Kidney (tissue), 14 donors: ENCODE results near the gene TMEM181. TPM values are rescaled to one million over a fixed set of nuclear protein-coding genes. Genes with fewer than 3 reads are reported as not detected.

ENCODE experiments used
- DNase-seq, 5 donors: peaks; one replicate each; pipeline ENCODE4 v3.0.0-alpha.2; 2013 to 2020
- FAIRE-seq: peaks from 2 replicates; lab custom pipeline; 2012; peaks lifted over from hg19 to GRCh38; lab: Jason Lieb, UNC
- H3K27ac ChIP-seq, 2 donors: one replicate each; pipeline ENCODE4 v1.7.0; 2013; ENCODE audit warnings: low read depth in 2 of 2, low read length in 2 of 2, inconsistent platforms in 1 of 2
- H3K27me3 ChIP-seq: one replicate; pipeline ENCODE4 v1.7.1; 2013; ENCODE audit warnings: low read length, inconsistent platforms; ENCODE audit not compliant: control insufficient read depth, insufficient read depth
- H3K36me3 ChIP-seq, 3 donors: one replicate each; pipeline versions ENCODE4 v1.7.0 to v1.7.1; 2013; ENCODE audit warnings: low read length in 3 of 3, control low read depth in 1 of 3, inconsistent platforms in 1 of 3; ENCODE audit not compliant: insufficient read depth in 3 of 3, control insufficient read depth in 2 of 3
- H3K4me1 ChIP-seq, 3 donors: one replicate each; pipeline versions ENCODE4 v1.7.0 to v1.7.1; 2013; ENCODE audit warnings: low read length in 3 of 3, inconsistent platforms in 1 of 3, low read depth in 1 of 3; ENCODE audit not compliant: control insufficient read depth in 2 of 3, insufficient read depth in 2 of 3
- H3K4me3 ChIP-seq, 3 donors: one replicate each; pipeline versions ENCODE4 v1.7.0 to v1.8.1; 2013; ENCODE audit warnings: low read length in 3 of 3, control low read depth in 1 of 3, inconsistent platforms in 1 of 3
- H3K9ac ChIP-seq, 3 donors: one replicate each; pipeline versions ENCODE4 v1.7.0 to v1.7.1; 2013; ENCODE audit warnings: low read length in 3 of 3, control low read depth in 1 of 3, inconsistent platforms in 1 of 3
- H3K9me3 ChIP-seq, 3 donors: one replicate each; pipeline versions ENCODE4 v1.7.0 to v1.7.1; 2013; ENCODE audit warnings: low read length in 3 of 3, control low read depth in 1 of 3, inconsistent platforms in 1 of 3; ENCODE audit not compliant: control insufficient read depth in 2 of 3, insufficient read depth in 1 of 3
- intact Hi-C: fragments of 100-400 bp; cut with DNase I; formaldehyde crosslinking; loops from one replicate; pipeline ENCODE4 v1.11.1; 2022
- polyA plus RNA-seq: library from polyadenylated mRNA; stranded (reverse); fragments of 350-450 nt; fragmentation: Illumina TruSeq; extraction: RNeasy Lipid Tissue Mini Kit (QIAGEN cat#74804); gene quantifications from one replicate; pipeline ENCODE4 v1.2.3, GENCODE V29; 2014; ENCODE audit warnings: low read depth, low replicate concordance; ENCODE audit not compliant: insufficient read depth
- total RNA-seq: library from RNA; stranded (reverse); fragmentation: NEBNext Ultra II Directional; extraction: Animal tissue kit (Norgen Biotek cat#: 25700); gene quantifications from one replicate; pipeline ENCODE4 v1.2.1, GENCODE V29; 2021
- TF ChIP-seq, protein P1 (sequence below): IDR thresholded peaks from 3 replicates; pipeline ENCODE4 v1.5.1; 2012; ENCODE audit warnings: mild to moderate bottlenecking, moderate library complexity, borderline replicate concordance; ENCODE audit not compliant: insufficient read depth; ENCODE audit errors: extremely low read depth
- donor health status: control.
- donor health status: control.
- donor health status: control.
- donor health status: control.
- donor health status: control.
- donor health status: DM: yes; HTN: yes; CAD: no.
- donor health status: Normal renal cell carcinoma (clear cell type).

The TMEM181 gene
- total and polyA plus RNA-seq, 2 donors from 2014 or later, result 6.9 to 19.9 TPM

DNA sequence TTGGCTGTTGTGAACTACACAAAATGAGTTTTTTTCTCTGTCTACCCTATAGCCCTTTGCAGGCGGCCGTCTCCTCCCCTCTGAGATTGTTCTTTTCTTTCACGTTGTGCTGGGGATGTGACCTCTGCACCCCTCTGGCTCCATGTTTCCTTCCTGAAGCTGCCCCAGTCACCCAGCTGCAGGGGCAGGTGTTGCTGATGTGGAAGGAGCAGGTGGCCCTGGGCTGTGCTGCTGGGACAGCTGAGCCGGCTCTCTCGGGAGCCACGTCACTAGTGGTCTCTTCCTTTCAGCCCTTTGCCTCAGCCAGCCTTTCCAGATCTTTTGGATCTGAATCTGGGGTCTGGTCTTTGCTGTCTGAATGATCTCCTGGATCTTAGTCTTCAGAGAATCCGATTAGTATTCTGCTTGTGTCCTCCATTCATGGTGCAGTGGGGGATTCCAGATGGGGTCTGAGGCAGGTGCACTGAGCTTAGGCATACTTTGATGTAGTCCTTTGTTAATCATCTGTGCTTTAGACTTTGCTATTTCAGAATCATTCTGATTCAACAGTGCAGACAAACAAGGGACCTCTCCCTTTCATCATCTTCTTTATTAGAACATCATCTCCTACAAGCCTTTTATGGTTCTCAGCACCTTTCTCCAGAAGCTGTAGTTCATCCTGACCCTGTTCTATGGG, 31.4 kb downstream of the TMEM181 start:
- no peak overlapping the region for H3K27ac ChIP-seq
- no peaks in the 10 kb centered on the region for H3K9me3 ChIP-seq
- TF ChIP-seq, protein P1, sequence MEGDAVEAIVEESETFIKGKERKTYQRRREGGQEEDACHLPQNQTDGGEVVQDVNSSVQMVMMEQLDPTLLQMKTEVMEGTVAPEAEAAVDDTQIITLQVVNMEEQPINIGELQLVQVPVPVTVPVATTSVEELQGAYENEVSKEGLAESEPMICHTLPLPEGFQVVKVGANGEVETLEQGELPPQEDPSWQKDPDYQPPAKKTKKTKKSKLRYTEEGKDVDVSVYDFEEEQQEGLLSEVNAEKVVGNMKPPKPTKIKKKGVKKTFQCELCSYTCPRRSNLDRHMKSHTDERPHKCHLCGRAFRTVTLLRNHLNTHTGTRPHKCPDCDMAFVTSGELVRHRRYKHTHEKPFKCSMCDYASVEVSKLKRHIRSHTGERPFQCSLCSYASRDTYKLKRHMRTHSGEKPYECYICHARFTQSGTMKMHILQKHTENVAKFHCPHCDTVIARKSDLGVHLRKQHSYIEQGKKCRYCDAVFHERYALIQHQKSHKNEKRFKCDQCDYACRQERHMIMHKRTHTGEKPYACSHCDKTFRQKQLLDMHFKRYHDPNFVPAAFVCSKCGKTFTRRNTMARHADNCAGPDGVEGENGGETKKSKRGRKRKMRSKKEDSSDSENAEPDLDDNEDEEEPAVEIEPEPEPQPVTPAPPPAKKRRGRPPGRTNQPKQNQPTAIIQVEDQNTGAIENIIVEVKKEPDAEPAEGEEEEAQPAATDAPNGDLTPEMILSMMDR, result no peak
- no peaks in the 10 kb centered on the region for H3K4me1 ChIP-seq
- H3K36me3 ChIP-seq, result peaks cover 6 to 29% (median 7%) of the 10 kb centered on the region in 3 donors
- intact Hi-C loops, result no loop called here
- no peak overlapping the region for H3K4me3 ChIP-seq
- no peak overlapping the region for H3K9ac ChIP-seq
- DNase-seq (no peak), FAIRE-seq (no peak)
- H3K27me3 ChIP-seq, result no peaks in the 10 kb centered on the region

DNA sequence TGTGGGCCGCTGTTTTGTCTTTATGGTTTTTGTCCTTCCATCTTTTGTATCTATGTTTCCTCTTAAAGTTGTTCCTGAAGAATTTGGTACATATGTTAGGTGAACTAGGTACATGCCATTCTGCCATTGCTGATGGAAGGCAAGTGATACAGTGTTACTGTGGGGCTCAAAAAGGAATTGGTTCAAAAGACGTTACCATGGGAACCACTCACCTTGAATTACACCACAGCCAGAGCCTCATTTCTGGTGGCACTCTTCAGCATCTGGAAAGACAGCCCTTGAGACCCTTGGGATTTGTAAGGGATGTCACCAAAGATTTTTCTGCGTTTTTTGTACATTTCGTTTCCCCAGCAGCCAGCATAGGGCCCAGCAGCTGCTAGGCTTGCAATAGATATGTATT, 31.9 kb downstream of the TMEM181 start:
- H3K9me3 ChIP-seq, result no peaks in the 10 kb centered on the region
- no peaks in the 10 kb centered on the region for H3K27me3 ChIP-seq
- H3K9ac ChIP-seq, result no peak overlapping the region
- TF ChIP-seq, protein P1, result no peak
- DNase-seq, result no peak
- no peak overlapping the region for H3K27ac ChIP-seq
- intact Hi-C loops, result no loop called here
- FAIRE-seq, result no peak
- peaks cover under 1 to 23% (median 7%) of the 10 kb centered on the region in 3 donors for H3K36me3 ChIP-seq
- H3K4me3 ChIP-seq, result no peak overlapping the region
- H3K4me1 ChIP-seq, result no peaks in the 10 kb centered on the region

DNA sequence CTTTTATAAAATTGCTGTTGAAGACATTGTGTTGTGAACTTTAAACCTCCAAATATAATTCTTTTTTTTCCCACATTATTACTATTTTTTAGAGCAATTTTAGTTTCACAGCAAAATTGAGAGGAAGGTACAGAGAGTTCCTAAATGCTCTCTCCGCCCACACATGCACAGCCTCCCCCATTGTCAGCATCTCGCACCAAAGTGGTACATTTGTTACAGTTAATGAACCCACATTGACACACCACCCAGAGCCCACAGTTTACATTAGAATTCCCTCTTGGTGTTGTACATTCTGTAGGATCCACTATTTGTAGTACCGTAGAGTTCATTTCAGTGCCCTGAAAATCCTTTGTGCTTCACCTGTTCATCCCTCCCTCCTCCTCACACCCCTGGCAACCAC, 33.8 kb downstream of the TMEM181 start:
- Histone ChIP-seq H3K4me3 (no peak overlapping the region), H3K4me1 (no peaks in the 10 kb centered on the region), H3K9ac (no peak overlapping the region), H3K36me3 (peaks cover 0 to 20% (median 7%) of the 10 kb centered on the region in 3 donors), H3K9me3 (no peaks in the 10 kb centered on the region), H3K27me3 (no peaks in the 10 kb centered on the region), H3K27ac (no peak overlapping the region)
- intact Hi-C loops, result no loop called here
- DNase-seq (no peak), FAIRE-seq (no peak)
- TF ChIP-seq, protein P1, result no peak

DNA sequence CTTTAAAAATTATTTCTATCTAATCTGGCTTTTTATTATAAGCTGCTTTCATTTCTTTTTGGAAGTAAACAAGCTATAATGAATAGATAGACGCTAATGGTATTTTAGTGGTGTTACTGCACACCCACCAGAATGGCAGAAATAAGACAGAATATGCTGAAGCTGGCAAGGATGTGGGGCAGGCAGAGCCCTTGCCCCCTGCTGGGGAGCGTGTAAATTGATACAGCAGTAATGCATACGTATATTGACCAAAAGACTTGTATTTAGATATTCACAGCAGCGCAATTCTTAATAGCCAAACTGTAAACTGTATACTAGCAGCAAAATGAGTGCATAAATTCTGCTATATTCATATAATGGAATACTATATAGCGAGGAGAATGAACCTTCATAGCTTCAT, 35.3 kb downstream of the TMEM181 start:
- TF ChIP-seq, protein P1, result no peak
- Histone ChIP-seq H3K9me3 (no peaks in the 10 kb centered on the region), H3K4me1 (no peaks in the 10 kb centered on the region), H3K4me3 (no peak overlapping the region), H3K27me3 (no peaks in the 10 kb centered on the region), H3K9ac (no peak overlapping the region), H3K36me3 (peaks cover 0 to 15% (median 4%) of the 10 kb centered on the region in 3 donors), H3K27ac (no peak overlapping the region)
- FAIRE-seq, result no peak
- intact Hi-C loops, result no loop called here
- no peak for DNase-seq
